GM21619 (cell line): Measurements from ENCODE around the gene SHISAL2A.
A peak's percentile ranks its signal among the peaks of the same experiment; 100 is the strongest.
"Not testable (repeated sequence)": the region's sequence is repeated elsewhere in the genome, so short reads cannot be mapped to it uniquely, and the experiment has no call there.

Experiments used
- ATAC-seq: cut with Tn5 transposase; IDR thresholded peaks from one replicate; pipeline ENCODE4 v1.9.1; 2021; ENCODE audit not compliant: unreplicated experiment

Gene SHISAL2A

DNA sequence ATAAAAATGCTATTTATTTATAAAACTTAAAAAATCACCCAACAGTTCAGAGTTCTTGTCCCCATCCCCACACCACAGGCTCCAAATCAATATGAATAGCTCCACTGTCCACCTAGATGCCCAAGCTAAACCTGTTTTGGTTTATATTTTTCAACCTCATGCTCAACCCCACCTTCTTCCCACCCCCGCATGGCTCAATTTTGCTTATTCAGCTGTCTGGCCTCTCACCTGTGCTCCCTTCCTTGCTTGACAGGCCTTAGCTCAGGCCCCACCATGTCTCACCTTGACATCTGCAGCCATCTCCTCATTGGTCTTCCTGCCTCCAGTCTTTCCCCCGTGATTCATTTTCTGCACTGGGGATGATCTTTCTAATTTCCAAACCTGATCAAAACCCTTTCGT, 47.4 kb downstream of the SHISAL2A start:
- no peak for ATAC-seq

DNA sequence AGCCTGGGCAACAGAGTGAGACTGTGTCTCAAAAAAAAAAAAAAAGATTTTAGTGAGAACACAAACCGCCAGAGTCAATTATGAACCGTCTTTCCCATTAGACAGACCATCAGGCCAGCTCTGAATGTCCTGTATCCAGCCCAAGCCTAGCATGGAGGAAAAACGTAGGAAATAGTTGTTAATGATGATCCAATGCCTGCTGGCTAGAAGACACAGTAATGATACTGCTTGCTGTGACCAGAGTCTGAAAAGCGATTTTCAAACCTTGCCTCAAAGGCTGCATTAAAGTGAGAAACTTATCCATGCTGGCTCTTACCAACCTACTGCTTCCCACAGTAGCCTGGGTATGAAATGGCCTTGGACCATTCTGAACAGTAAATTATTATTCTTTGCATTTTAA, 48.2 kb downstream of the SHISAL2A start:
- no peak for ATAC-seq

- no peak for ATAC-seq
Measured at GRCh38 chr1:52683367-52683940, 50.5 kb downstream of the SHISAL2A start.

DNA sequence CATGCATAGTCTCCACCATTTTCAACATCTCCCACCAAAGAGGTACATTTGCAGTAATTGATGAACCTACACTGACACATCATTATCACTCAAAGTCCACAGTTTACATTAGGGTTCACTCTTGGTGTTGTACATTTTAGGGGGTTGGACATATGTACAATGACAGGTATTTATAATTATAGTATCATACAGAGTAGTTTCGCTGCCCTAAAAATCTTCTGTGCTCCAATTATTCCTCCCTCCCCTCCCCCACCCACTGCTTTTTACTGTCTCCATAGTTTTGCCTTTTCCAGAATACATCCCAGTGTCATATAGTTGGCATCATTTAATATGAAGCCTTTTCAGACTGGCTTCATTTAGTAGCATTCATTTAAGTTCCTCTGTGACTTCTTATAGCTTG, 51.6 kb downstream of the SHISAL2A start:
- ATAC-seq: no peak

DNA sequence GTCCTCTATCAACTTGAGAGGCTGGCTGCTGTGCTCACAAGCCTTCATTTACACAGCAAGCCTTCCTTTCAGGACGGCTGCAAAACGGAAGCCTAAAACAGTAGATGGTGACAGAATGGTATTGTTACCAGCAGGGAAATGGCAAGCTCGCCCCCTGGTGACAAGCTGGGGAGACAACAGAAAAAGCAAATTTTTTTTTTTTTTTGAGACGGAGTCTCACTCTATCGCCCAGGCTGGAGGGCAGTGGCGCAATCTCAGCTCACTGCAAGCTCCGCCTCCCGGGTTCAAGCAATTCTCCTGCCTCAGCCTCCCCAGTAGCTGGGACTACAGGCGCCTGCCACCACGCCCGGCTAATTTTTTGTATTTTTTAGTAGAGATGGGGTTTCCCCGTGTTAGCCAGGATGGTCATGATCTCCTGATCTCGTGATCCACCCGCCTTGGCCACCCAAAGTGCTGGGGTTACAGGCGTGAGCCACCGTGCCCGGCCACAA, 53.3 kb downstream of the SHISAL2A start:
- ATAC-seq: peak; percentile 81

DNA sequence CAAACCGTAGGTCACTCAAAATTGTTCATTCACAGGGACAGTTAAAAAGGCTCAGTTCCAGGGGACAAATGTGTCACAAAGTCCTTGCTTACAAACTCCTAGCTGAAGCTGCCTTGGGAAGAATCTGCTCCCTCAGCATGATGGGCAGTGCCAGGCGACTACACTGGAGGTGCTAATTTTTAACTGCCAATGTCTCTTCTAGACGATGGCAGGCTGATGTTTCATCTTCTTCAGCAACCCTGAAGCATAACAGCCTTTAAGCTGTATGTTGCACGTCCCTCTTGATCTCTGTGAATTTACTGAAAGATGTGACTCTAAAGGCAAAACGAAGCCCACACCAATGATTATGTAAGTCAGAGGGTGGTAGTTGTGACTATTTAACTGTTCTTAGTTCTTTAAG, 53.9 kb downstream of the SHISAL2A start:
- no peak for ATAC-seq

- ATAC-seq: no peak
Measured at GRCh38 chr1:52691821-52692220, 58.9 kb downstream of the SHISAL2A start.

DNA sequence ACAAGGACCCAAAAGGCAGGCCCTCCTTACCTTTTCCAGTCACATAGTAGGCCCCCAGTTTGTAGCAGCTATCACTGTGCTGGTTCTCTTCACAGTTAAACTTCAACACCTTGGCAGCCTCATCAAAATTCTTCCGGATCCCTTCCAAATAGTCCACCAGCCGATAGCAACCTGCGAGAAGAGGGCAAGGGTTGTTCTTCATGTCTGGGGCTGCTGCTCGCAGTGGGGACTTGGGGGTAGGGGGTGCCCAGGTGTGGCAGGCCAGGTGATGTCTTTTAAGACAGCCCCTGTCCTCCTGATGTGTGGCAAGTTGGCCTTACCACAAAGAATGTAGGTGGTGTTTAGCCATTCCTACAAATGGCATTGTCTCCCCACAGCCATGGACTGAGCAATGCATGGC, 59.7 kb downstream of the SHISAL2A start:
- ATAC-seq: no peak

DNA sequence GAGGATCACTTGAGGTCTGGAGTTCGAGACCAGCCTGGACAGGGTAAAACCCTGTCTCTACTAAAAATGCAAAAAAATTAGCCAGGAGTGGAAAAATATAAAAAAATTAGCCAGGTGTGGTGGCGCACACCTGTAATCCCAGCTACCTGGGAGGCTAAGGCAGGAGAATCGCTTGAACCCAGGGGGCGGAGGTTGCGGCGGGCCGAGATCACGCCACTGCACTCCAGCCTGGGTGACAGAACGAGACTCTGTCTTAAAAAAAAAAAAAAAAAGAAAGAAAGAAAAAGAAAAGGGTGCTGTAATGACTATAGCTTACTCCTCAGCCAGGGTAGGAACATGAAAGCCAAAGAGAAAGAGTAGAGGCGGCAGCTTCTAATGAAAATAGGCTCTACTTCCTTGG, 60.4 kb downstream of the SHISAL2A start:
- not testable (repeated sequence) for ATAC-seq

- ATAC-seq: no peak
Measured at GRCh38 chr1:52693843-52694242, 60.9 kb downstream of the SHISAL2A start.

GRCh38 chr1:52695627-52696026, 62.7 kb downstream of the SHISAL2A start:
- ATAC-seq: no peak

GRCh38 chr1:52697795-52698674, 65.1 kb downstream of the SHISAL2A start, which contains the start of gene COA7:
TSS of gene COA7 (minus strand) at chr1:52698347. CDS start at chr1:52698326, 21 bp downstream.
- peak; percentile 40 for ATAC-seq

DNA sequence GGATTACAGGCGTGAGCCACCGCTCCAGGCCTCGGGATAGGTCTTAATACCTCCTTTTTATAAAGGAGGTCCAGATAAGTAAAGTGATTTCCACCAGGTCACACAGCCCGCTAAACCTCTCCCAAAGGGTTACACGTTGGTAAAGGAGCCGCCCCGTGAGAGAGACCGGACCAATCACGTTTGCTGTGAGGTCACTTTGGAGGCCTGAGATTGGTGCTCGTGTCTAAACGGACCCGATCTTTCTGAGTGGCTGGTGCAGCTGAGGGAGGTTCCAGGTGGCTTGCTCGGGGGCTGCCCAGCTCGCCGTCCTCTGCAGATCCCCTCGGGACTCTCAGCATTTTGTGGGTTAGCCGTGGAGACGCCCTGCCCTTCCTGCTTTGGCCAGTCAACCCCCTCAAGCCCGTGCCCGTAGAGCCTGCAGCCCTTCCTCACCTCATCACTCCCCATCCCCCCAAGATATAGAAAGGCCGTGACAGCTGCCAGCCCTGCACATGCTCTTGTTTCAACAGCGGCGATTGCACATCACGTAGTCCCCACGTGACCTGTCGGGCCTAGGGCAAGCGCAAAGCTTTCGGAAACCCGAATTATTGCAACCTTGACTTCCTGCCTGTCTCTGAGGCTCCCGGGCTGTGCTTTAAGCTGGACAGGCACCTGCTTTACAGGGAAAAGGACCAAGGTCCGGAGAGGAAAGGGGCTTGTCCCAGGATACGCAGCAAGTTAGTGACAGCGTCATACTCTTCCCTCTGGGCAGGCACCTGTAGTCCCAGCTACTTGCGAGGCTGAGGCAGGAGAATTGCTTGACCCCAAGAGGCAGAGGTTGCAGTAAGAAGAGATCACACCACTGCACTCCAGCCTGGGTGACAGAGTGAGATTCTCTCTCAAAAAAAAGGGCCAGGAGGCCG, 70.2 kb downstream of the SHISAL2A start:
- ATAC-seq: peak; percentile 88

DNA sequence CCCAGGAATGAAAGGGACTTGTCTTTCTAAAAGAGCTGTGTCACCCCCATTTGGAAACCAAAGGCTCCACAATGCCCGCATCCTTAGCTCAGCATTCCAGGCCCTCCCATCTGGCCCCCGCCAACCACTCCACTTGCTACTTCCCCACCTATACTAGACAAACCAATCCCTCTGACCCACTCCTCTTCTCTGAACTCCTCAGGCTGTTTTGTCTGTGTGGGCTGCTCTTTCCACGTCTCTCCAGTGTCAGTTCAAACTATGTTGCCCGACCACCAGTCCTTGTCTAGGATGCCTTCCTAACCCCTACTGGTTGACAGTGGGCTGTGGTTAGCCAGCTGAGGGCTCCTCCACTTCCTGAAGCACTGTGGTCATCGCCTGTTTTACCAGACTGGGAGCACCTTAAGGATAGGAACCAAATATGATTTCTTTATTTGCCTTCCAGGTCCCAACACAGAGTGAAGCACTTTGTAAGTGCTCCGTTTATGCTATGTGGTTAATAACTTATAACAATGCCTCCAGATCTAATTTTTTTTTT, 73.2 kb downstream of the SHISAL2A start:
- no peak for ATAC-seq
